ENCODE measurements around the gene MST1. TPM values are rescaled to one million over a fixed set of nuclear protein-coding genes. Genes with fewer than 3 reads are reported as not detected.

Gene MST1
- total and polyA plus RNA-seq, 2 of the 8 experiments (the other 6 are each of a cell fraction or from before 2014, with no cell fraction given), result 6.2 to 9.5 TPM

DNA sequence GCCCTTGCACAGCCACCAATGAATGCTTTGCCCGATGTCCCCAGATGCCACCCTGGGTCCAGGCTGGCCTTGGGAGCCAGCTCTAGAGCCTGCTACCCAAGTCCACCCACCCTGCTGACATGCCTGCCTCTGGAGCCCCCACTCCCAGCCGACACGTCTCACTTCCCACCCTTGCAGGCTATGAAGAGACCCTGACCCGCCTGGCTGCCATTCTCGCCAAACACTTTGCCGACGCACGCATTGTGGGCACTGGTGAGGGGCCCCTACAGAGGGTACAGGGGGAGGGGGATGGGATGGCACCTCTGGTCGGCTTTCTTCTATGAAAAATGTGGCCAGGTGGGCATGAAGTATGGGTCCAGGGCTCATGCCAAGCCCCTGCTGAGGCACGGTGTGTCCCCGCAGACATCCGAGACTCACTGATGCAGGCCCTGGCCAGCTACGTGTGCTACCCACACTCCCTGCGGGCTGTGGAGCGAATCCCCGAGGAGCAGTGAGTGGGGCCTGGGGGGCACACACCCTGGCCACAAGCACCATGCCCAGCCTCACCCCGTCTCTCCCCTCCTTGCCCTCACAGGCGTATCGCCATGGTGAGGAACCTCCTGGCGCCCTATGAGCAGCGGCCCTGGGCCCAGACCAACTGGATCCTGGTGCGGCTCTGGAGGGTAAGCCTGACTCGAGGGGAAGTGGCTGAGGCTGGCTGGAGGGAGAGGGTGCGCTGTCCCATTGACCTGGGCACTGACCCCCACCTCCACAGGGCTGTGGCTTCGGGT lies 24.2 kb upstream of the MST1 start:
- no peaks in the 10 kb centered on the region; the same call in 1 of the 2 replicates for H3K23me2 ChIP-seq (ENCODE audit: low read depth, low read length)
- peak overlapping the region in 1 of 4 experiments; percentile 21; a peak in 1 of 7 replicates for H3K9ac ChIP-seq (replicated peaks in 1 of 4; ENCODE audit: extremely low read depth in 1 of 4, low read depth in 3 of 4, low read length in 3 of 4)
- no peak overlapping the region for H2BK12ac ChIP-seq (ENCODE audit: low read depth, low read length)
- no peak overlapping the region for H3K27ac ChIP-seq (ENCODE audit: low read depth, low read length)
- WGBS, 2 experiments (ENCODE audit: extremely low coverage in 1 of 2, insufficient coverage in 1 of 2, insufficient read length in 1 of 2, insufficient replicate concordance in 2 of 2, low coverage in 1 of 2, low lambda C conversion rate in 2 of 2, missing lambda C conversion rate in 1 of 2), result 88% methylated on average over 19 of the region's 25 CpGs; no CpG with 5 or more reads in 1 of the 2 experiments
- H3K79me1 ChIP-seq (ENCODE audit: low read depth, low read length), result no peaks in the 10 kb centered on the region
- H2BK5ac ChIP-seq (ENCODE audit: low read depth, low read length), result no peak overlapping the region
- H4K20me1 ChIP-seq (replicated peaks in 1 of 2; ENCODE audit: control insufficient read depth in 1 of 2, insufficient read depth in 2 of 2, low read length in 2 of 2), result peaks cover 0 to 8% of the 10 kb centered on the region in 2 experiments
- no peaks in the 10 kb centered on the region for H3K27me3 ChIP-seq (replicated peaks in 1 of 4; ENCODE audit: control insufficient read depth in 3 of 4, extremely low read depth in 1 of 4, insufficient read depth in 3 of 4, low read length in 3 of 4)
- no peak for FAIRE-seq
- H3K4me3 ChIP-seq (ENCODE audit: extremely low read depth in 1 of 4, insufficient read depth in 2 of 4, low read depth in 3 of 4, low read length in 4 of 4), result no peak overlapping the region
- no peak overlapping the region for H4K91ac ChIP-seq (replicated peaks; ENCODE audit: insufficient read length, low read length)
- no peaks in the 10 kb centered on the region for H3K9me3 ChIP-seq (ENCODE audit: insufficient read depth in 2 of 2, low read depth in 1 of 2, low read length in 1 of 2)
- H2BK20ac ChIP-seq (ENCODE audit: low read length), result no peak overlapping the region
- no peak overlapping the region for H3K18ac ChIP-seq (ENCODE audit: extremely low read depth, low read length)
- no peaks in the 10 kb centered on the region for H3K79me2 ChIP-seq (ENCODE audit: control insufficient read depth in 1 of 2, insufficient read depth in 2 of 2, low read length in 2 of 2)
- H3K56ac ChIP-seq (replicated peaks; ENCODE audit: insufficient read length, low read depth, low read length), result no peak overlapping the region
- peaks cover 0 to 6% (median 5%) of the 10 kb centered on the region in 4 experiments; a peak in 5 of 7 replicates for H3K4me1 ChIP-seq (replicated peaks in 1 of 4; ENCODE audit: control insufficient read depth in 3 of 4, insufficient read depth in 4 of 4, low read length in 3 of 4)
- no peak overlapping the region for H2AK5ac ChIP-seq (ENCODE audit: low read depth, low read length)
- no peak overlapping the region for H2BK120ac ChIP-seq (replicated peaks; ENCODE audit: low read depth, low read length)
- H3K4ac ChIP-seq (replicated peaks; ENCODE audit: insufficient read length, low read depth, low read length), result no peak overlapping the region
- ChIA-PET CTCF (ENCODE audit: partially characterized antibody) (interaction anchor here (0.6 to 3.7 kb wide), 5 partner anchors 12 to 125 kb away, joined by 3 to 55 read pairs (median 3); no protein-coding TSS in a partner anchor), POLR2A (ENCODE audit: partially characterized antibody) (interaction anchor here (0.7 to 3.8 kb wide), 7 partner anchors 9 to 59 kb away, joined by 3 to 41 read pairs (median 6); partner anchors contain the start of genes AMIGO3 and GMPPB)
- H3K23ac ChIP-seq (ENCODE audit: insufficient read length), result no peak overlapping the region
- no peak overlapping the region; the same call in 1 of the 2 replicates for H4K8ac ChIP-seq (ENCODE audit: extremely low read depth, insufficient read depth, low read length)
- no peak overlapping the region for H2BK15ac ChIP-seq (ENCODE audit: low read length)
- DNase-seq (ENCODE audit: low read depth in 1 of 2, low spot score in 2 of 2), result peak in 1 of 2 experiments; percentile 44
- no peaks in the 10 kb centered on the region; a peak in 1 of 8 replicates for H3K36me3 ChIP-seq (ENCODE audit: control insufficient read depth in 2 of 4, insufficient read depth in 4 of 4, low read length in 3 of 4)
- no peak overlapping the region for H3K4me2 ChIP-seq (ENCODE audit: insufficient read depth in 1 of 2, low read depth in 2 of 2, low read length in 2 of 2)
- H4K5ac ChIP-seq (ENCODE audit: insufficient read length, low read depth, low read length), result no peak overlapping the region
- H3K14ac ChIP-seq (ENCODE audit: insufficient read length), result no peak overlapping the region
- no peak overlapping the region for H2AFZ ChIP-seq (ENCODE audit: low read length)
- TF ChIP-seq POLR2AphosphoS5 (IDR thresholded peaks at IDR 0.05; ENCODE audit: low read depth, low read length) (no peak), NANOG (IDR thresholded peaks at IDR 0.05; ENCODE audit: insufficient read depth, low read depth, low read length, poor library complexity, severe bottlenecking) (no peak), SIN3A (conservative IDR thresholded peaks at IDR 0.05 in 1 of 2, IDR thresholded peaks at IDR 0.05 in 1 of 2; ENCODE audit: low read depth in 1 of 2, low read length in 2 of 2) (no peak), SAP30 (IDR thresholded peaks at IDR 0.05; ENCODE audit: insufficient read depth, insufficient replicate concordance, low read length) (no peak), SP4 (IDR thresholded peaks at IDR 0.05; ENCODE audit: low read length) (no peak), RFX5 (IDR thresholded peaks at IDR 0.05; ENCODE audit: borderline replicate concordance, low read depth, low read length) (no peak), CBX8 (IDR thresholded peaks at IDR 0.05; ENCODE audit: borderline replicate concordance, low read depth, low read length) (no peak), RBBP5 (IDR thresholded peaks at IDR 0.05; ENCODE audit: borderline replicate concordance, low read depth, low read length) (no peak), SIRT6 (IDR thresholded peaks at IDR 0.05; ENCODE audit: low read length) (no peak), ZNF274 (IDR thresholded peaks at IDR 0.05; ENCODE audit: borderline replicate concordance, extremely low read depth, low read length) (no peak)
- TF ChIP-seq, protein P1, sequence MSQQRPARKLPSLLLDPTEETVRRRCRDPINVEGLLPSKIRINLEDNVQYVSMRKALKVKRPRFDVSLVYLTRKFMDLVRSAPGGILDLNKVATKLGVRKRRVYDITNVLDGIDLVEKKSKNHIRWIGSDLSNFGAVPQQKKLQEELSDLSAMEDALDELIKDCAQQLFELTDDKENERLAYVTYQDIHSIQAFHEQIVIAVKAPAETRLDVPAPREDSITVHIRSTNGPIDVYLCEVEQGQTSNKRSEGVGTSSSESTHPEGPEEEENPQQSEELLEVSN (IDR thresholded peaks at IDR 0.05), result no peak
